ENCODE results near the gene RUNX3. TPM values are rescaled to one million over a fixed set of nuclear protein-coding genes. Genes with fewer than 3 reads are reported as not detected.

The RUNX3 gene
- polyA plus RNA-seq, 1 experiment, result 0.23 TPM

DNA sequence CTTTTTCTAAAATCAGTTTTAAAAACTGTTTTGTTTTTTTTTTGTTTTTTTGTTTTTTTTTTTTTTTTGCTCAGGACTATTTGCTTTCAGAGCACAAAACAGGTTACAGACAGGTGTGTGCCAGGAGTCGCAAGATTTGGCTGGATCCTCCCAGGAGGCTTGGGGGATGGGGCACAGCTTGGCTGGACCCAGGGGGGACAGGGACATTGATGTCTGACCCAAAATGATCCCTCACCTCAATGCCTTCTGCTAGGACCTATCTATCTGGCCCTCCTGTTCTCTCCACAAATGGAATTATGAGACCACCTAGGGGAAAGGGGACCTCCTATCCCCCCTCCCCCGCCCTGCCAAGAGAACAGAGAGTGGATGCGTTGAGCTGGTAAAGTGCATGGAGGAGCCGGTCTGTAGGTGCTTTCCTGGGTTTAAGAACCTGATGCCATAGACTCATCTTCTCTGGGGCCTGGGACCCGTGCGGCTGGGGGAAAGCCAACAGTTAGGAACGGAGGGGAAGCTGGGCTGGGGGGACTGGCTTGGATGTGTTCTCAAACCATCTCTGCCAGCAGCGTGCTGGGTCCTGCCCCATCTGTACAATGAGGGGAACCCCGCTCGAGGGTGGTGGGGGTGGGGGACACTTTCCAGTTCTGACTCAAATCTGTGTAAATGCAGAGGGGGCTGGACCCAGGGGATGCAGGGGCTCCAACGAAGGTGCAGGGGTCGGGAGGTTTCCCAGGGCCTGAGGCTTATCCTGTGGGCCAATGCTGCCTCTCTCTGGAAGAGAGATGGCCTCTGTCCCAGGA is 28.9 kb downstream of the RUNX3 start:
- CTCF ChIA-PET, result interaction anchor here (0.7 to 1.2 kb wide), 3 partner anchors 8 to 53 kb away, joined by 3 to 6 read pairs (median 4); no protein-coding TSS in a partner anchor
- peaks cover 3% of the 10 kb centered on the region; the same call in 1 of the 2 replicates for H3K27me3 ChIP-seq (ENCODE audit: control insufficient read depth, insufficient read depth, low read length)

DNA sequence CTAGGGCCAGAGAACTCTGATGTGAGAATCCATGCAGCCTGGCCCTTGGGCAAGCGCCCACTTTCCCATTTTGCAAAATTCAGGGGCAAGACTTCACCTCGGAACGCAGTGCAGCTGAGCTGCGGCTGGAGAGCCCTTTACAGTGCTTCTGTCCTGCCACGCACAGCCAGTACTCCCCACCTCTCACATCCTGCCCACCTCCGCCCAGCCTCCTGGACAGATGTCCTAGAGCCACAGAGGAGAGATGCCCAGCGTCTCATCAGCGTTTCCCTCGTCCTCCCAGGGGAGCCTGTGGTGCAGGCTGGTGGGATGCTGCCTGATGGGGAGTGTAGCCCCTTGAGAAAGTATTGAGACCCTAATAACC is 29.6 kb downstream of the RUNX3 start:
- H3K4me3 ChIP-seq (ENCODE audit: low read depth, low read length), result no peak overlapping the region
- CTCF ChIA-PET, result interaction anchor here (0.9 to 1.2 kb wide), 2 partner anchors 9 to 52 kb away, joined by 4 to 6 read pairs; no protein-coding TSS in a partner anchor
- TF ChIP-seq, protein P1, sequence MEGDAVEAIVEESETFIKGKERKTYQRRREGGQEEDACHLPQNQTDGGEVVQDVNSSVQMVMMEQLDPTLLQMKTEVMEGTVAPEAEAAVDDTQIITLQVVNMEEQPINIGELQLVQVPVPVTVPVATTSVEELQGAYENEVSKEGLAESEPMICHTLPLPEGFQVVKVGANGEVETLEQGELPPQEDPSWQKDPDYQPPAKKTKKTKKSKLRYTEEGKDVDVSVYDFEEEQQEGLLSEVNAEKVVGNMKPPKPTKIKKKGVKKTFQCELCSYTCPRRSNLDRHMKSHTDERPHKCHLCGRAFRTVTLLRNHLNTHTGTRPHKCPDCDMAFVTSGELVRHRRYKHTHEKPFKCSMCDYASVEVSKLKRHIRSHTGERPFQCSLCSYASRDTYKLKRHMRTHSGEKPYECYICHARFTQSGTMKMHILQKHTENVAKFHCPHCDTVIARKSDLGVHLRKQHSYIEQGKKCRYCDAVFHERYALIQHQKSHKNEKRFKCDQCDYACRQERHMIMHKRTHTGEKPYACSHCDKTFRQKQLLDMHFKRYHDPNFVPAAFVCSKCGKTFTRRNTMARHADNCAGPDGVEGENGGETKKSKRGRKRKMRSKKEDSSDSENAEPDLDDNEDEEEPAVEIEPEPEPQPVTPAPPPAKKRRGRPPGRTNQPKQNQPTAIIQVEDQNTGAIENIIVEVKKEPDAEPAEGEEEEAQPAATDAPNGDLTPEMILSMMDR (IDR thresholded peaks at IDR 0.05; ENCODE audit: insufficient read depth, low read depth, low read length), result no peak
- POLR2A ChIA-PET, result interaction anchor here (0.6 kb wide), 1 partner anchor 815 kb away, joined by 4 read pairs; no protein-coding TSS in a partner anchor
- no peak for DNase-seq (ENCODE audit: low read depth)
- peaks cover 3% of the 10 kb centered on the region; the same call in 1 of the 2 replicates for H3K27me3 ChIP-seq (ENCODE audit: control insufficient read depth, insufficient read depth, low read length)
- no peaks in the 10 kb centered on the region for H3K36me3 ChIP-seq (ENCODE audit: control insufficient read depth, insufficient read depth, low read length)

More for the DNA sequence above, 28.9 kb downstream of the RUNX3 start:
- no peaks in the 10 kb centered on the region for H3K36me3 ChIP-seq (ENCODE audit: control insufficient read depth, insufficient read depth, low read length)
- no peak for DNase-seq (ENCODE audit: low read depth)
- no peak overlapping the region for H3K4me3 ChIP-seq (ENCODE audit: low read depth, low read length)
- POLR2A ChIA-PET, result interaction anchor here (0.6 kb wide), 1 partner anchor 816 kb away, joined by 4 read pairs; no protein-coding TSS in a partner anchor
- TF ChIP-seq, protein P1 (IDR thresholded peaks at IDR 0.05; ENCODE audit: insufficient read depth, low read depth, low read length), result no peak

DNA sequence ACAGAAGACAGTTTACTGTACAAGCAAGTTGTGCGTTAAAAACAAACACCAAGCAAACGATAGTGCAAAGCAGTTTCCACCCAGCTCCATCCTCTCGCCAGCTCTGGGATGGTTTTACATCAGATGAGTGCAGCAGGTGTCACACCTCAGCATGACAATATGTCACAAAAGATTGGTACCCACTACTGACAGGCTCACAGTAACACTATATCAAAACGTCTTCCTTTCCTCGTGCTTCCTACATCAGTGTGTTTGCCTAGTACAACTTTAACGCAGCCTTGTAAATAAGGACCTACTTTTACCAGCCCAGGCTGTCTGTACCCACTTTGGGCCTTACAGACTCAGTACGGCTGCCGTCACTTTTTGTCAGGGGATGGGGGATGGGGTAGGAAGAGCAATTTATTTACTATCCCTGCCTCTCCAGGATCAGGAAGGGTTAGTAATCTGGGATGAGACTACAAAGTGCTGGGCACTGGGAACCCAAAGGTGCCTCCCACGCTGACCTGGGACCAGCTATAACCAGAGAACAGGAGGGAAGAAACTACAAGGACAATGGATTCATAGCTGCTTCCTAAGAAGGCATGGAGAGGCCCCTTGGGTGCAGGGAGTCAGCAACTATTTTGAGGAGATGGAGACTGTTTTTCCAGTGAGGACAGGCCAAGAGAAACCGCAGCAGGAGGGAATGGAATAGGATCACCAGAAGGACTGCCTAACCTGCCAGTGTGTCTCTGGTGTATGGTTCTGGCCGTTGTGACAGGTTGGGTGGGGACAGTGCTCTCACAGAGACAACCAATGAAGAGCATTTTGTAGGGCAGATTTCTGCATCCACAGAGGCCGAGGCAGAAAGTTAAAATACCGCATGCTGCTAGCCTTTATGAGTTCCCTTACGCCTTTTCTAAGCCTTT is 30.2 kb downstream of the RUNX3 start:
- CTCF ChIA-PET, result interaction anchor here (1.8 to 5.2 kb wide), 4 partner anchors 11 to 137 kb away, joined by 5 to 39 read pairs (median 25); no protein-coding TSS in a partner anchor
- no peak for DNase-seq (ENCODE audit: low read depth)
- no peak overlapping the region for H3K4me3 ChIP-seq (ENCODE audit: low read depth, low read length)
- TF ChIP-seq, protein P1 (IDR thresholded peaks at IDR 0.05; ENCODE audit: insufficient read depth, low read depth, low read length), result no peak
- H3K36me3 ChIP-seq (ENCODE audit: control insufficient read depth, insufficient read depth, low read length), result no peaks in the 10 kb centered on the region
- H3K27me3 ChIP-seq (ENCODE audit: control insufficient read depth, insufficient read depth, low read length), result peaks cover 3% of the 10 kb centered on the region; the same call in 1 of the 2 replicates
- POLR2A ChIA-PET, result interaction anchor here (0.6 kb wide), 1 partner anchor 814 kb away, joined by 4 read pairs; no protein-coding TSS in a partner anchor

DNA sequence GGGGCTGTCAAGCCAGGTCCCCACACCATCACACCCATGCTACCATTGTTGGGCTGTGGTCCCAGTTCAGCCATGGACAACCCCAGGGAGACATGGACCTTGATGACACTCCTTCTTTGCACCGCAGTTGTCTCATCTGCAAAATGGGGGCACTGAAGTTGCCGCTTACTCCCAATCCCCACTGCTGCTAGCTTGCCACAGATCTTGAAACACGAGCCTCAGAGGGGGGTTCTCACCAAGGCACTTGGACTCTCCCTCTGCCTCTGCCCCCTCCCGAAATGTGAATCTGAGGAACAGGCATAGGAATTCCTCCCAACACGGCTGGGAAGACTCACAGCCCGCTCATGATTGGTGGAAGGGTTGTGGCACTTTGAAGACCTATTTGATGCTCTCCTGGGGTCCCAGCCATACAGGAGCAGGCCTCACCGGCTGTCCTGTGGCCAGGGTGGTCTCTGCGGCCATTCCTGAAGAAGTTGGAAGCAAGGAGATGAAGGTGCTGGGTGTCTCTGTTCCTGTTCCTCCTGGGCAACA is 31.1 kb downstream of the RUNX3 start:
- Histone ChIP-seq H3K27me3 (ENCODE audit: control insufficient read depth, insufficient read depth, low read length) (peaks cover 3% of the 10 kb centered on the region; the same call in 1 of the 2 replicates), H3K36me3 (ENCODE audit: control insufficient read depth, insufficient read depth, low read length) (no peaks in the 10 kb centered on the region), H3K4me3 (ENCODE audit: low read depth, low read length) (no peak overlapping the region)
- TF ChIP-seq, protein P1 (IDR thresholded peaks at IDR 0.05; ENCODE audit: insufficient read depth, low read depth, low read length), result no peak
- ChIA-PET CTCF (interaction anchor here (0.8 to 5.2 kb wide), 19 partner anchors 8 to 434 kb away, joined by 3 to 39 read pairs (median 4); no protein-coding TSS in a partner anchor), POLR2A (no interaction called here)
- no peak for DNase-seq (ENCODE audit: low read depth)
